HepG2 (cell line): ENCODE data around the gene ZNRD2. TPM values are rescaled to one million over a fixed set of nuclear protein-coding genes. Genes with fewer than 3 reads are reported as not detected.

Experiments used
- ATAD3A ChIP-seq: sonication (generic); formaldehyde crosslinking; IDR thresholded peaks from 2 replicates; pipeline ENCODE4 v1.4.0; 2020; ENCODE audit warnings: missing genetic modification reagents
- CREM ChIP-seq, 2 experiments: sonication (generic) in 1 of 2; formaldehyde crosslinking in 1 of 2; IDR thresholded peaks; 2 replicates each; pipeline versions ENCODE4 v1.4.0 to v1.6.1; 2016 to 2020; ENCODE audit warnings: antibody characterized with exemption in 1 of 2, mild to moderate bottlenecking in 1 of 2, missing genetic modification reagents in 1 of 2
- HOXA9 ChIP-seq: sonication (generic); formaldehyde crosslinking; IDR thresholded peaks from 2 replicates; pipeline ENCODE4 v1.8.1; 2022; ENCODE audit warnings: missing genetic modification reagents, mild to moderate bottlenecking, moderate library complexity, borderline replicate concordance
- NR1H2 ChIP-seq: sonication (generic); formaldehyde crosslinking; IDR thresholded peaks from 2 replicates; pipeline ENCODE4 v1.8.1; 2022; ENCODE audit warnings: low read depth, missing genetic modification reagents, borderline replicate concordance
- SALL1 ChIP-seq: sonication (generic); formaldehyde crosslinking; IDR thresholded peaks from 2 replicates; pipeline ENCODE4 v1.8.0; 2022; ENCODE audit warnings: mild to moderate bottlenecking, missing genetic modification reagents
- TBX3 ChIP-seq: fragments of 450-650 bp; IDR thresholded peaks from 2 replicates; pipeline ENCODE4 v1.6.1; 2017; ENCODE audit warnings: antibody characterized with exemption, mild to moderate bottlenecking, inconsistent platforms, borderline replicate concordance
- ZNF329 ChIP-seq: sonication (generic); formaldehyde crosslinking; IDR thresholded peaks from 2 replicates; pipeline ENCODE4 v1.9.0; 2021; ENCODE audit warnings: low read depth, mild to moderate bottlenecking, missing genetic modification reagents
- ZNF569 ChIP-seq: sonication (generic); formaldehyde crosslinking; IDR thresholded peaks from 2 replicates; pipeline ENCODE4 v1.5.0; 2020; ENCODE audit warnings: mild to moderate bottlenecking, missing genetic modification reagents, moderate library complexity, borderline replicate concordance
- ZNF850 ChIP-seq: sonication (generic); formaldehyde crosslinking; conservative IDR thresholded peaks from 2 replicates; pipeline ENCODE4 v1.9.0; 2021; ENCODE audit warnings: mild to moderate bottlenecking, missing genetic modification reagents
- polyA plus RNA-seq, 8 experiments: library from polyadenylated mRNA; depleted of rRNA in 3 of 8; stranded (reverse) in 7 of 8; unstranded in 1 of 8; fragments of >200 nt; fragmentation: Illumina TruSeq in 4 of 8; extraction: Trizol in 4 of 8; gene quantifications; 2 replicates each; pipeline versions ENCODE4 v1.2.1 to v1.2.3, GENCODE V29; 2011 to 2016; ENCODE audit warnings: low read depth in 4 of 8, missing spikeins in 1 of 8, mixed read lengths in 1 of 8; ENCODE audit not compliant: insufficient read depth in 1 of 8
- total RNA-seq, 5 experiments: library from RNA; depleted of rRNA; stranded (reverse); fragments of >200 nt; fragmentation: Illumina TruSeq; extraction: Trizol; gene quantifications; 2 replicates each; pipeline ENCODE4 v1.2.3, GENCODE V29; 2016; ENCODE audit warnings: low read depth in 1 of 5
- TF ChIP-seq, protein P1 (sequence below): sonication (generic); formaldehyde crosslinking; IDR thresholded peaks from 2 replicates; pipeline ENCODE4 v1.4.0; 2020; ENCODE audit warnings: missing genetic modification reagents, borderline replicate concordance
- TF ChIP-seq, protein P2 (sequence below): sonication (generic); formaldehyde crosslinking; IDR thresholded peaks from 2 replicates; pipeline ENCODE4 v1.4.0; 2020; ENCODE audit warnings: mild to moderate bottlenecking, missing genetic modification reagents
- TF ChIP-seq, protein P3 (sequence below): sonication (generic); formaldehyde crosslinking; IDR thresholded peaks from 2 replicates; pipeline ENCODE4 v1.4.0; 2020; ENCODE audit warnings: mild to moderate bottlenecking, missing genetic modification reagents
- TF ChIP-seq, protein P4 (sequence below), 2 experiments: sonication (generic) in 1 of 2; formaldehyde crosslinking in 1 of 2; IDR thresholded peaks; 2 replicates each; pipeline versions ENCODE4 v1.4.0 to v1.6.1; 2018 to 2020; ENCODE audit warnings: missing genetic modification reagents in 2 of 2, borderline replicate concordance in 1 of 2, low read depth in 1 of 2, mild to moderate bottlenecking in 1 of 2, missing biosample characterization in 1 of 2
- TF ChIP-seq, protein P5 (sequence below): sonication (generic); formaldehyde crosslinking; IDR thresholded peaks from 2 replicates; pipeline ENCODE4 v1.5.1; 2020; ENCODE audit warnings: mild to moderate bottlenecking, missing genetic modification reagents, borderline replicate concordance
- TF ChIP-seq, protein P6 (sequence below): IDR thresholded peaks from 2 replicates; pipeline ENCODE4 v1.6.1; 2016; ENCODE audit warnings: missing compliant biosample characterization, missing genetic modification reagents, borderline replicate concordance

Gene ZNRD2
- total and polyA plus RNA-seq, 2 of the 13 experiments (the other 11 are each of a cell fraction or from before 2014, with no cell fraction given) = 29.2 to 34.0 TPM

DNA sequence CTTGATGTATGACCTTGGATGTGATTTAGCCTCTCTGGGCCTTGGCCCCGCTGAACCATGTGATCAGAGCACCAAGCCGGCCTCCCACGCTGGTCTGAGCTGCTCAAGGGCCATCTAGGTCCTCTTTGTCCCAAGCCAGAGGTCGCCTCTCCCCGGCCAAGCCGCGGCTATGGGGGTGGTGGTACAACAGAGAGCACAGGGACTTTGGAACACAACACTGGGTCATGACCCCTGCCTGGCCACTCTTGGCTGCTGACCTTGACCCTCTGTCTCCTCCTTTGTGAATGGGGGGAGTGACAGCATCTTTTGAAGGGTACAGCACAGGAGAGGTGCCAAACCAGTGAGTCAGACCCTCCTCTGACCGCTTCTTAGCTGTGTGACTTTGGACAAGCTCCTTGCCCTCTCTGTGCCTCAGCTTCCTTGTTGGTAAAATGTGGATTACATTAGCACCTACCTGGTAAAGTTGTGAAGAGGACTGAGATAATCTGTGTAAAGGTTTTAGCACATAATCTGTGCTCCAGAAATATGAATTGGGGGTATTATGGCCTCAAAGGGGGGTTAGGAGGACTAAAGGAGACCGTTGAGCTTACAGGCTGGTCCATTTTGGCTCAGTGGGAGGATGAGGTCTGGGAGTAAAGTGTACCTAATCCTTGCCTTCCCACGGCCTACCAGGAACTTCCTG, 40.7 kb upstream of the ZNRD2 start (continued):
- TF ChIP-seq, protein P1, sequence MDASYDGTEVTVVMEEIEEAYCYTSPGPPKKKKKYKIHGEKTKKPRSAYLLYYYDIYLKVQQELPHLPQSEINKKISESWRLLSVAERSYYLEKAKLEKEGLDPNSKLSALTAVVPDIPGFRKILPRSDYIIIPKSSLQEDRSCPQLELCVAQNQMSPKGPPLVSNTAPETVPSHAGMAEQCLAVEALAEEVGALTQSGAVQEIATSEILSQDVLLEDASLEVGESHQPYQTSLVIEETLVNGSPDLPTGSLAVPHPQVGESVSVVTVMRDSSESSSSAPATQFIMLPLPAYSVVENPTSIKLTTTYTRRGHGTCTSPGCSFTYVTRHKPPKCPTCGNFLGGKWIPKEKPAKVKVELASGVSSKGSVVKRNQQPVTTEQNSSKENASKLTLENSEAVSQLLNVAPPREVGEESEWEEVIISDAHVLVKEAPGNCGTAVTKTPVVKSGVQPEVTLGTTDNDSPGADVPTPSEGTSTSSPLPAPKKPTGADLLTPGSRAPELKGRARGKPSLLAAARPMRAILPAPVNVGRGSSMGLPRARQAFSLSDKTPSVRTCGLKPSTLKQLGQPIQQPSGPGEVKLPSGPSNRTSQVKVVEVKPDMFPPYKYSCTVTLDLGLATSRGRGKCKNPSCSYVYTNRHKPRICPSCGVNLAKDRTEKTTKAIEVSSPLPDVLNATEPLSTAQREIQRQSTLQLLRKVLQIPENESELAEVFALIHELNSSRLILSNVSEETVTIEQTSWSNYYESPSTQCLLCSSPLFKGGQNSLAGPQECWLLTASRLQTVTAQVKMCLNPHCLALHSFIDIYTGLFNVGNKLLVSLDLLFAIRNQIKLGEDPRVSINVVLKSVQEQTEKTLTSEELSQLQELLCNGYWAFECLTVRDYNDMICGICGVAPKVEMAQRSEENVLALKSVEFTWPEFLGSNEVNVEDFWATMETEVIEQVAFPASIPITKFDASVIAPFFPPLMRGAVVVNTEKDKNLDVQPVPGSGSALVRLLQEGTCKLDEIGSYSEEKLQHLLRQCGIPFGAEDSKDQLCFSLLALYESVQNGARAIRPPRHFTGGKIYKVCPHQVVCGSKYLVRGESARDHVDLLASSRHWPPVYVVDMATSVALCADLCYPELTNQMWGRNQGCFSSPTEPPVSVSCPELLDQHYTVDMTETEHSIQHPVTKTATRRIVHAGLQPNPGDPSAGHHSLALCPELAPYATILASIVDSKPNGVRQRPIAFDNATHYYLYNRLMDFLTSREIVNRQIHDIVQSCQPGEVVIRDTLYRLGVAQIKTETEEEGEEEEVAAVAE (CRISPR knock-in tag) = no peak
- TF ChIP-seq TBX3 = no peak
- peak; percentile 43; the same call in 1 of the 2 replicates for TF ChIP-seq NR1H2 (CRISPR knock-in tag)
- no peak for TF ChIP-seq ATAD3A
- no peak for TF ChIP-seq HOXA9 (CRISPR knock-in tag)
- TF ChIP-seq CREM (IDR thresholded peaks at IDR 0.05) = peak; percentile 48; the same call in 1 of the 2 replicates
- TF ChIP-seq CREM (CRISPR knock-in tag; IDR thresholded peaks at IDR 0.05) = no peak
- TF ChIP-seq ZNF850 = no peak
- TF ChIP-seq SALL1 (CRISPR knock-in tag) = peak; percentile 77; the same call in 1 of the 2 replicates
- TF ChIP-seq, protein P2, sequence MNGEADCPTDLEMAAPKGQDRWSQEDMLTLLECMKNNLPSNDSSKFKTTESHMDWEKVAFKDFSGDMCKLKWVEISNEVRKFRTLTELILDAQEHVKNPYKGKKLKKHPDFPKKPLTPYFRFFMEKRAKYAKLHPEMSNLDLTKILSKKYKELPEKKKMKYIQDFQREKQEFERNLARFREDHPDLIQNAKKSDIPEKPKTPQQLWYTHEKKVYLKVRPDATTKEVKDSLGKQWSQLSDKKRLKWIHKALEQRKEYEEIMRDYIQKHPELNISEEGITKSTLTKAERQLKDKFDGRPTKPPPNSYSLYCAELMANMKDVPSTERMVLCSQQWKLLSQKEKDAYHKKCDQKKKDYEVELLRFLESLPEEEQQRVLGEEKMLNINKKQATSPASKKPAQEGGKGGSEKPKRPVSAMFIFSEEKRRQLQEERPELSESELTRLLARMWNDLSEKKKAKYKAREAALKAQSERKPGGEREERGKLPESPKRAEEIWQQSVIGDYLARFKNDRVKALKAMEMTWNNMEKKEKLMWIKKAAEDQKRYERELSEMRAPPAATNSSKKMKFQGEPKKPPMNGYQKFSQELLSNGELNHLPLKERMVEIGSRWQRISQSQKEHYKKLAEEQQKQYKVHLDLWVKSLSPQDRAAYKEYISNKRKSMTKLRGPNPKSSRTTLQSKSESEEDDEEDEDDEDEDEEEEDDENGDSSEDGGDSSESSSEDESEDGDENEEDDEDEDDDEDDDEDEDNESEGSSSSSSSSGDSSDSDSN = peak; percentile 57; the same call in 1 of the 2 replicates
- TF ChIP-seq ZNF569 (CRISPR knock-in tag) = no peak
- TF ChIP-seq ZNF329 (CRISPR knock-in tag) = no peak
- TF ChIP-seq, protein P3, sequence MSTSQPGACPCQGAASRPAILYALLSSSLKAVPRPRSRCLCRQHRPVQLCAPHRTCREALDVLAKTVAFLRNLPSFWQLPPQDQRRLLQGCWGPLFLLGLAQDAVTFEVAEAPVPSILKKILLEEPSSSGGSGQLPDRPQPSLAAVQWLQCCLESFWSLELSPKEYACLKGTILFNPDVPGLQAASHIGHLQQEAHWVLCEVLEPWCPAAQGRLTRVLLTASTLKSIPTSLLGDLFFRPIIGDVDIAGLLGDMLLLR (CRISPR knock-in tag) = no peak
- TF ChIP-seq, protein P4, sequence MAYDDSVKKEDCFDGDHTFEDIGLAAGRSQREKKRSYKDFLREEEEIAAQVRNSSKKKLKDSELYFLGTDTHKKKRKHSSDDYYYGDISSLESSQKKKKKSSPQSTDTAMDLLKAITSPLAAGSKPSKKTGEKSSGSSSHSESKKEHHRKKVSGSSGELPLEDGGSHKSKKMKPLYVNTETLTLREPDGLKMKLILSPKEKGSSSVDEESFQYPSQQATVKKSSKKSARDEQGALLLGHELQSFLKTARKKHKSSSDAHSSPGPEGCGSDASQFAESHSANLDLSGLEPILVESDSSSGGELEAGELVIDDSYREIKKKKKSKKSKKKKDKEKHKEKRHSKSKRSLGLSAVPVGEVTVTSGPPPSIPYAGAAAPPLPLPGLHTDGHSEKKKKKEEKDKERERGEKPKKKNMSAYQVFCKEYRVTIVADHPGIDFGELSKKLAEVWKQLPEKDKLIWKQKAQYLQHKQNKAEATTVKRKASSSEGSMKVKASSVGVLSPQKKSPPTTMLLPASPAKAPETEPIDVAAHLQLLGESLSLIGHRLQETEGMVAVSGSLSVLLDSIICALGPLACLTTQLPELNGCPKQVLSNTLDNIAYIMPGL (CRISPR knock-in tag; IDR thresholded peaks at IDR 0.05; ENCODE audit: borderline replicate concordance in 1 of 2, low read depth in 1 of 2) = 0 out of 4 replicates have a peak, but pooled peaks have one; percentile 22 to 32
- TF ChIP-seq, protein P5, sequence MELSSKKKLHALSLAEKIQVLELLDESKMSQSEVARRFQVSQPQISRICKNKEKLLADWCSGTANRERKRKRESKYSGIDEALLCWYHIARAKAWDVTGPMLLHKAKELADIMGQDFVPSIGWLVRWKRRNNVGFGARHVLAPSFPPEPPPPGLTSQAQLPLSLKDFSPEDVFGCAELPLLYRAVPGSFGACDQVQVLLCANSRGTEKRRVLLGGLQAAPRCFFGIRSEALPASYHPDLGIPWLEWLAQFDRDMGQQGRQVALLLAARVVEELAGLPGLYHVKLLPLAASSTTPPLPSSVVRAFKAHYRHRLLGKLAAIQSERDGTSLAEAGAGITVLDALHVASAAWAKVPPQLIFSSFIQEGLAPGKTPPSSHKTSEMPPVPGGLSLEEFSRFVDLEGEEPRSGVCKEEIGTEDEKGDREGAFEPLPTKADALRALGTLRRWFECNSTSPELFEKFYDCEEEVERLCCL = no peak
- TF ChIP-seq, protein P6, sequence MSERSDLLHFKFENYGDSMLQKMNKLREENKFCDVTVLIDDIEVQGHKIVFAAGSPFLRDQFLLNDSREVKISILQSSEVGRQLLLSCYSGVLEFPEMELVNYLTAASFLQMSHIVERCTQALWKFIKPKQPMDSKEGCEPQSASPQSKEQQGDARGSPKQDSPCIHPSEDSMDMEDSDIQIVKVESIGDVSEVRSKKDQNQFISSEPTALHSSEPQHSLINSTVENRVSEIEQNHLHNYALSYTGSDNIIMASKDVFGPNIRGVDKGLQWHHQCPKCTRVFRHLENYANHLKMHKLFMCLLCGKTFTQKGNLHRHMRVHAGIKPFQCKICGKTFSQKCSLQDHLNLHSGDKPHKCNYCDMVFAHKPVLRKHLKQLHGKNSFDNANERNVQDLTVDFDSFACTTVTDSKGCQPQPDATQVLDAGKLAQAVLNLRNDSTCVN = no peak
